CD4-positive, alpha-beta memory T cell (primary cell): ENCODE results near the gene RPL19. TPM values are rescaled to one million over a fixed set of nuclear protein-coding genes. Genes with fewer than 3 reads are reported as not detected.

Experiments
- CTCF ChIA-PET: fragments of 350-600 bp; sonication (Branson Sonifier 250); formaldehyde crosslinking; loops from one replicate; lab custom pipeline; 2021; ENCODE audit warnings: inconsistent platforms; ENCODE audit not compliant: partially characterized antibody; lab: Charles Lee
- POLR2A ChIA-PET: fragments of 350-600 bp; sonication (Branson Sonifier 250); formaldehyde crosslinking; loops from one replicate; lab custom pipeline; 2021; ENCODE audit not compliant: partially characterized antibody; lab: Charles Lee
- DNase-seq, 5 donors: peaks; one replicate each; pipeline versions ENCODE4 v3.0.0 to v3.0.0-alpha.2; 2020 to 2022; ENCODE audit warnings: mixed read lengths in 1 of 5
- H3K27ac ChIP-seq: one replicate; pipeline ENCODE4 v1.7.0; 2013; ENCODE audit warnings: low read depth, low read length
- H3K27me3 ChIP-seq: 2 replicates; pipeline ENCODE4 v1.7.0; 2013; ENCODE audit warnings: mild to moderate bottlenecking, low read length, moderate library complexity; ENCODE audit not compliant: insufficient read depth
- H3K36me3 ChIP-seq: 2 replicates; pipeline ENCODE4 v1.7.0; 2013; ENCODE audit warnings: mild to moderate bottlenecking, low read length, moderate library complexity; ENCODE audit not compliant: insufficient read depth
- H3K4me1 ChIP-seq: 2 replicates; pipeline ENCODE4 v1.7.0; 2013; ENCODE audit warnings: mild to moderate bottlenecking, low read length, moderate library complexity; ENCODE audit not compliant: insufficient read depth
- H3K4me3 ChIP-seq, 2 donors: one replicate each; pipeline ENCODE4 v1.7.0; 2013; ENCODE audit warnings: low read length in 2 of 2, mild to moderate bottlenecking in 1 of 2
- H3K9me3 ChIP-seq, 2 donors: one replicate each; pipeline ENCODE4 v1.7.0; 2013; ENCODE audit warnings: low read length in 2 of 2, control low read depth in 1 of 2; ENCODE audit not compliant: control insufficient read depth in 1 of 2
- H3K27ac Mint-ChIP-seq, 7 donors: one replicate each; pipeline ENCODE4 v1.8.0; 2020 to 2021; ENCODE audit warnings: mixed read lengths in 7 of 7, mild to moderate bottlenecking in 6 of 7, inconsistent platforms in 3 of 7, moderate library complexity in 3 of 7
- H3K27me3 Mint-ChIP-seq, 2 donors: one replicate each; pipeline ENCODE4 v1.8.0; 2020 to 2021; ENCODE audit warnings: mixed read lengths in 2 of 2
- H3K36me3 Mint-ChIP-seq, 2 donors: one replicate each; pipeline ENCODE4 v1.8.0; 2020 to 2021; ENCODE audit warnings: mixed read lengths in 2 of 2, inconsistent platforms in 1 of 2, mild to moderate bottlenecking in 1 of 2
- H3K4me1 Mint-ChIP-seq, 4 donors: one replicate each; pipeline ENCODE4 v1.8.0; 2020 to 2021; ENCODE audit warnings: mixed read lengths in 4 of 4, mild to moderate bottlenecking in 1 of 4
- H3K4me3 Mint-ChIP-seq, 8 donors: one replicate each; pipeline ENCODE4 v1.8.0; 2020 to 2021; ENCODE audit warnings: mixed read lengths in 8 of 8, mild to moderate bottlenecking in 7 of 8, moderate library complexity in 6 of 8, inconsistent platforms in 3 of 8
- H3K9me3 Mint-ChIP-seq, 8 donors: one replicate each; pipeline ENCODE4 v1.8.0; 2020 to 2021; ENCODE audit warnings: mixed read lengths in 8 of 8, mild to moderate bottlenecking in 5 of 8, inconsistent platforms in 3 of 8, moderate library complexity in 1 of 8
- intact Hi-C: fragments of 100-400 bp; cut with micrococcal nuclease; formaldehyde crosslinking; loops from one replicate; pipeline ENCODE4 v1.15.1; 2023
- polyA plus RNA-seq, 2 donors: library from polyadenylated mRNA; unstranded; fragments of 300-500 nt; fragmentation: Illumina TruSeq; gene quantifications; one replicate each; pipeline ENCODE4 v1.2.3, GENCODE V29; 2021
- total RNA-seq, 2 experiments: library from RNA; stranded (reverse); gene quantifications; one replicate each; pipeline ENCODE4 v1.2.3, GENCODE V29; 2021

Gene RPL19
- total and polyA plus RNA-seq, 4 experiments from 2014 or later: 2,224 to 3,299 (median 3,252) TPM

DNA sequence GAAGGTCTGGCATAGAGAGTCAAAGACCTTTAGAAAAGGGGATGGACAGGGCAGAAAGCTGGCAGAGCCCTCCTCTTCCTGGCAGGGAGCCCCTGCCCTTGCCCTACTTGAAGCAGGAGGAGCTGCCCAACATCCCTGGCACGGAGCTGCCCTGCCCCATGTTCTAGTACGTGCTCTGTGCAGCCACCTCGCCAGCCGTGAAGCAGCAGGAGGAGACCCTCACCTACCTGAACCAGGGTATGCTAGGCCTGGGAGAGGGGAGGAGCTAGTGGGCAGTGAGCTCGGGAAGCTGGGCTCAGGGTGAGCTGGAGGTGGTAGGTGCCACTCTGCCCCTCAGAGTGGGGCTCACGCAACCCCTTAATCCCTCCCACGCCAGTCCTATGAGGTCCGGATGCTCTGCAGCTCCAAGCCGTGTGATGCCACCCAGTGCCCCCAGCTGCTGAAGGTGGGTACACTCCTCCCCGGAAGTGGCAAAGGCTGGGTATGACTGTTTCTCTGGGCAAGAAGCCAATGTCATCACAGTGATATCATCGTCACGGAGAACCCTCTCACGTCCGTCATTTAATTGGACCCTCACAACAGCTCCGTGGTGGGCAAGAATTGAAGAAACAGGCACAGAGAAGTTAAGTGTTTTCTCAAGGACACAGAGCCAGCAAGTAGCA is 38.4 kb downstream of the RPL19 start:
- ChIA-PET CTCF (interaction anchor here (0.7 to 21.0 kb wide), 12 partner anchors 7 to 255 kb away, joined by 3 to 554 read pairs (median 7); partner anchors contain the start of genes ARL5C, RPL19 and STAC2), POLR2A (interaction anchor here (0.6 to 5.4 kb wide), 16 partner anchors 12 to 385 kb away, joined by 3 to 54 read pairs (median 4); partner anchors contain the start of genes CDK12, FBXO47, LASP1 and RPL19)
- Mint-ChIP-seq H3K4me3 (peak overlapping the region; percentile 69 to 89 (median 76)), H3K4me1 (peaks cover 23 to 33% (median 29%) of the 10 kb centered on the region in 4 donors), H3K36me3 (no peaks in the 10 kb centered on the region), H3K9me3 (peaks cover 0 to 1% (median 0%) of the 10 kb centered on the region in 8 donors), H3K27me3 (peaks cover 0 to 2% of the 10 kb centered on the region in 2 donors), H3K27ac (peak overlapping the region; percentile 81 to 99 (median 98))
- no peaks in the 10 kb centered on the region for H3K27me3 ChIP-seq
- H3K4me1 ChIP-seq: peaks cover 33% of the 10 kb centered on the region
- H3K36me3 ChIP-seq: no peaks in the 10 kb centered on the region
- peak overlapping the region; percentile 69 for H3K27ac ChIP-seq
- intact Hi-C loops: loop anchor here (1.0 to 5.0 kb wide), 3 partner anchors 41 to 255 kb away; partner anchors contain the start of gene CACNB1
- peak overlapping the region in 1 of 2 donors; percentile 38 for H3K4me3 ChIP-seq
- peak; percentile 83 to 94 (median 87) for DNase-seq
- H3K9me3 ChIP-seq: no peaks in the 10 kb centered on the region

DNA sequence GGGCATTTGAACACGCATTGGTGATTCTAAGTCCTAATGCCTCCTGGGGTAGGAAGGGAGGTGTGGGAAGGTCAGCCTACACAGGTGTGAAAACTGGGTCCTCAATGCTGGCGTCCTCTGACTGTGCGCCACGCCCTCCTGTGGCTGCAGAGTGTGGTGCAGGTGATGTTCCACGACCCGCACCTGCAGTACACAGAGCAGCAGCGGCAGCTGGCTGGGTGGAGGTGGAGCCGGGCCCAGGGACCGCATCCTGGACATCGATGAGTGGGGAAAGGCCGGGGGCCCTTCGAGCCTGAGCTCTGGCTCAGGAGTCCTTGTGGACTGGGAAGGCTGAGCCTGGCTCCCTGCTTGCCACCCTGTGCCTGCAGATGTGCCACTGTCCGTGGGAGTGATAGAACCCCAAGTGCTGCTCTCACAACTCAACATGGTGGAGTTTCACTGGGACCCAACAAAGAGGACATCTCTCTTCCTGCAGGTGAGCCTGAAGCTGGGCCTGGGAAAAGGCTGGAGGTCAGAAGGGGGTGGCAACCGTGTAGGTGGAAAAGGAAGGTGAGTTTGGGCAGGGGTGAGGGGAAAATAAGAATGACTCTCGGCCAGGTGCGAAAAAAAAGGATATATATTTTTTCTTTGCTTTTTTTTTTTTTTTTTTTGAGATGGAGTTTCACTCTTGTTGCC is 39.7 kb downstream of the RPL19 start:
- no peaks in the 10 kb centered on the region for H3K27me3 ChIP-seq
- H3K36me3 ChIP-seq: no peaks in the 10 kb centered on the region
- Mint-ChIP-seq H3K27me3 (peaks cover 2 to 4% of the 10 kb centered on the region in 2 donors), H3K4me3 (peak overlapping the region in 6 of 8 donors; percentile 20 to 69 (median 48)), H3K4me1 (peaks cover 26 to 43% (median 35%) of the 10 kb centered on the region in 4 donors), H3K9me3 (peaks cover 0 to 1% (median 0%) of the 10 kb centered on the region in 8 donors), H3K36me3 (no peaks in the 10 kb centered on the region), H3K27ac (peak overlapping the region; percentile 74 to 93 (median 89))
- no peak overlapping the region for H3K4me3 ChIP-seq
- peaks cover 42% of the 10 kb centered on the region for H3K4me1 ChIP-seq
- H3K9me3 ChIP-seq: no peaks in the 10 kb centered on the region
- intact Hi-C loops: loop anchor here (1.0 to 5.0 kb wide), 3 partner anchors 32 to 87 kb away; partner anchors contain the start of gene CACNB1
- ChIA-PET POLR2A (interaction anchor here (1.4 to 5.4 kb wide), 5 partner anchors 32 to 221 kb away, joined by 4 to 54 read pairs (median 15); partner anchors contain the start of gene RPL19), CTCF (interaction anchor here (0.6 to 21.0 kb wide), 11 partner anchors 8 to 255 kb away, joined by 3 to 554 read pairs (median 4); partner anchors contain the start of genes ARL5C, RPL19 and STAC2)
- peak; percentile 68 to 75 (median 71) for DNase-seq
- H3K27ac ChIP-seq: no peak overlapping the region

DNA sequence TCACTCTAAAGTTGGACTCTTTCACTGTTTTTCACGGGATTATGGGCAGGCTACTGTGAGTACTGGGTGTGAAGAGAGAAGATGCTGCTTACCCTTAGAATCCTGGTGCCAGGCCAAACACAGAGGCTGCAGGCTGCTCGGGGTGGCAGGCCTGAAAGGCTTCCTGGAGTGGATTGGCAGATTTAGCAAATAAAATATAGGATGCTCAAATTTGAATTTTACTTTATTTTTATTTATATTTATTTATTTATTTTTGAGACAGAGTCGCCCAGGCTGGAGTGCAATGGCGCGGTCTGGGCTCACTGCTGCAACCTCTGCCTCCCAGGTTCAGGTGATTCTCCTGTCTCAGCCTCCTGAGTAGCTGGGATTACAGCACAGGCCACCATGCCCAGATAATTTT is 40.5 kb downstream of the RPL19 start:
- POLR2A ChIA-PET: interaction anchor here (1.5 to 5.4 kb wide), 2 partner anchors 33 to 38 kb away, joined by 4 to 54 read pairs; no protein-coding TSS in a partner anchor
- H3K27me3 ChIP-seq: no peaks in the 10 kb centered on the region
- Mint-ChIP-seq H3K36me3 (no peaks in the 10 kb centered on the region), H3K9me3 (peaks cover 0 to 1% (median 0%) of the 10 kb centered on the region in 8 donors), H3K4me3 (no peak overlapping the region), H3K4me1 (peaks cover 25 to 42% (median 33%) of the 10 kb centered on the region in 4 donors), H3K27me3 (peaks cover 2% of the 10 kb centered on the region in 2 donors), H3K27ac (peak overlapping the region in 1 of 7 donors; percentile 76)
- no peak overlapping the region for H3K4me3 ChIP-seq
- no peak overlapping the region for H3K27ac ChIP-seq
- H3K9me3 ChIP-seq: no peaks in the 10 kb centered on the region
- CTCF ChIA-PET: interaction anchor here (1.7 to 21.0 kb wide), 5 partner anchors 9 to 257 kb away, joined by 3 to 554 read pairs (median 16); partner anchors contain the start of genes ARL5C and RPL19
- H3K36me3 ChIP-seq: no peaks in the 10 kb centered on the region
- H3K4me1 ChIP-seq: peaks cover 39% of the 10 kb centered on the region
- DNase-seq: no peak
- intact Hi-C loops: no loop called here

DNA sequence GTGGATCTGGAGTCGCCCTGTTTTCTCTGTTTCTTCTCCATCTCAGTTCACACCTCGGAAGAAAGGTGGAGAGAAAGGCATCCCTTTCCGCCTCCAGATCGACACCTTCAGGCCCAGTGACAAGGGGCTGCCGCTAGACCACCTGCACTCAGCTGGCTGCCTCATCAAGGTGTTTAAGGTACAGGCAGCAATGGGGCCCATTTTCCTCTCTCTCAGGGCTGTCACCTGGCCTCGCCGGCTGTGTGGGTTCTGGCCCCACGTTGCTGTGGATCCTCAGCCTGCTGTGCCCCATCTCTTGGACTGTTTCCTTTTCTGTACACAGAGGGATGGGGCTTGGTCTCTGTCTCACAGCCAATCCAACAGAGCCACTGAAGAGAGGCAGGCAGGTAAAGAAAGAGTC is 43.1 kb downstream of the RPL19 start:
- intact Hi-C loops: no loop called here
- POLR2A ChIA-PET: interaction anchor here (0.6 to 2.5 kb wide), 3 partner anchors 36 to 50 kb away, joined by 3 to 35 read pairs (median 5); no protein-coding TSS in a partner anchor

DNA sequence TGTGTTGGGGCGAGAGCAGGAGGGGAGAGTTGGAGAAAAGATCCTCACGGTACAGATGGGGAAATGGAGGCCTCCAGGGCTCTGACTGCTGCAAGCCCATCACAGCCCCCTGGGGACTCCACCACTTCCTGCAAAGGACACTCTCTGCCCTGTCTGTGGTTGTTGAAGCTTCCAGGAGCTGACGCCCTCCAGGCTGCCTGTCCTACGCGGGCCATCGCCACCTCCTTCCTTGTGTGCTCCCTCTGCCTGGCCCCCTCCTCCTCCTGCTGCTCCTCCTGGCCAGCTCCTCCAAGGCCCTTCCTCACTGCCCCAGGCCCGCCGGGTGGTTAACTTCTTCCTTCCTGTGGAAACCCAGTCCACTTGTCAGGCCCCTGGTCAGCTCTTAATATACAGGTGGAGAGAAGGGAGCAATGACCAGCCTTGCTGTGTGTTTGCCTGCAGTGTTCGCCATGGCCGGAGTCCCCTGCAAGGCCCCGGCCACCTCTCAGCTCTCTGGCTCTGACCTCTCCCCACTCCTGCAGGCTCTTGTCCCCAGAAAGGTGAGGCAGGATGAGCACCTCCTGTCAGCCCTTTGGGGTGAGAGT is 44.0 kb downstream of the RPL19 start:
- intact Hi-C loops: loop anchor here (1.0 kb wide), 4 partner anchors 9 to 261 kb away; no protein-coding TSS in a partner anchor
- Mint-ChIP-seq H3K9me3 (no peaks in the 10 kb centered on the region), H3K27me3 (peaks cover 2% of the 10 kb centered on the region in 2 donors), H3K36me3 (no peaks in the 10 kb centered on the region), H3K27ac (no peak overlapping the region), H3K4me3 (no peak overlapping the region), H3K4me1 (peaks cover 12 to 21% (median 17%) of the 10 kb centered on the region in 4 donors)
- Histone ChIP-seq H3K4me3 (no peak overlapping the region), H3K4me1 (peaks cover 19% of the 10 kb centered on the region), H3K27me3 (no peaks in the 10 kb centered on the region), H3K9me3 (no peaks in the 10 kb centered on the region), H3K27ac (no peak overlapping the region), H3K36me3 (no peaks in the 10 kb centered on the region)
- CTCF ChIA-PET: interaction anchor here (0.8 to 21.0 kb wide), 26 partner anchors 7 to 390 kb away, joined by 3 to 554 read pairs (median 4); partner anchors contain the start of genes ARL5C, MED1, PLXDC1 and RPL19
- no peak for DNase-seq
- POLR2A ChIA-PET: interaction anchor here (0.8 to 4.0 kb wide), 9 partner anchors 8 to 261 kb away, joined by 3 to 35 read pairs (median 4); partner anchors contain the start of genes CDK12 and RPL19

More for the DNA sequence above, 43.1 kb downstream of the RPL19 start:
- Mint-ChIP-seq H3K27me3 (peaks cover 2% of the 10 kb centered on the region in 2 donors), H3K4me1 (peaks cover 19 to 30% (median 25%) of the 10 kb centered on the region in 4 donors), H3K9me3 (no peaks in the 10 kb centered on the region), H3K36me3 (no peaks in the 10 kb centered on the region), H3K27ac (peak overlapping the region in 1 of 7 donors; percentile 8), H3K4me3 (no peak overlapping the region)
- Histone ChIP-seq H3K27me3 (no peaks in the 10 kb centered on the region), H3K36me3 (no peaks in the 10 kb centered on the region), H3K27ac (no peak overlapping the region), H3K4me3 (no peak overlapping the region), H3K9me3 (no peaks in the 10 kb centered on the region), H3K4me1 (peaks cover 27% of the 10 kb centered on the region)
- CTCF ChIA-PET: interaction anchor here (1.8 to 21.0 kb wide), 9 partner anchors 12 to 261 kb away, joined by 6 to 554 read pairs (median 18); partner anchors contain the start of genes ARL5C and RPL19
- no peak for DNase-seq
